Stimulated activated CD8-positive, alpha-beta memory T cell treated with anti-CD3 and anti-CD28 coated beads, Interleukin-12 subunit alpha, Interleukin-12 subunit beta, amount 100 ng/mL, for 24 hours (primary cell): ENCODE data around the gene GDI1.
"Not testable (repeated sequence)": the region's sequence is repeated elsewhere in the genome, so short reads cannot be mapped to it uniquely, and the experiment has no call there.

Source experiments
- DNase-seq: peaks from one replicate; pipeline ENCODE4 v3.0.0-alpha.2; 2020; ENCODE audit errors: extremely low read depth

GDI1 gene

DNA sequence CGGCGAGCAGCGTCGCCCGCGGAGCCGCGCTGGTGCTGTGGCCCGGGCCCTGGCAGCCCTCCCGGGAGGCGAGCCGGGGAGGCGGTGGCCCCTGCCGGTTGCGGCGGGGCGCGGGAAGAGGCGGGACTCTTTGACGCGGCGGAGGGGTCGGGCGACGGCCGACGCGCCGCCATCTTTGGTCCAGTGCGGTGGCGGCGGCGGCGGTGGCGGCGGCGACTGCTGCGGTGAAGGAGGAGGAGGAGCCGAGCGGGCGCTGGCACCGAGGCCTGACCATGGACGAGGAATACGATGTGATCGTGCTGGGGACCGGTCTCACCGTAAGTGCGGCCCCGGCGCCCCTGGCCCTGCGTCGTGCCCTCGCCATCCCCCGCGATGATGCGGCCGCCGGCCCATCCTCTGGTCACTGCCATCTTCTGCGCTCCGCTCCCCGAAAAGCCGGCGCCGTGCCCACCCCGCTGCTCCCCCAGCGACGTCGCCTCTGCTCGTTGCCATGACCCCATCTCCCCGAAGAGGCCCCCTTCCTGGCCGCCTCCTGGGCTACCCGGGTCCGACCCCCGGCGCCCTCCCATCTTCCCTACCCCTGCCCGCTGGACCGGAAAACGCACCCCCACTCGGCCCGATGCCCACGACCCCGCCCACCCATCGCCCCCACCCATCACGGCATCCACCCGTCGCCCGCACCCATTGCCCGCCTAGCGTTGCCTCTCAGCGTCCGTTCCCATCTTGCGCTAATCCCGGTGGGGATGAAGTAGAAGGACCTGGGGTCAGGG lies at the start of gene GDI1:
Gene GDI1 (plus strand): TSS at position 172 of the 770 bp plus-strand sequence. CDS start 101 bp downstream, at position 273.
- DNase-seq, result no peak

GRCh38 chrX:154388094-154388493 lies 48.9 kb upstream of the GDI1 start:
- not testable (repeated sequence) for DNase-seq

- not testable (repeated sequence) for DNase-seq
Observed at GRCh38 chrX:154388649-154389048, 48.3 kb upstream of the GDI1 start.

- DNase-seq, result not testable (repeated sequence)
Observed at GRCh38 chrX:154389812-154390747, 46.9 kb upstream of the GDI1 start.

DNA sequence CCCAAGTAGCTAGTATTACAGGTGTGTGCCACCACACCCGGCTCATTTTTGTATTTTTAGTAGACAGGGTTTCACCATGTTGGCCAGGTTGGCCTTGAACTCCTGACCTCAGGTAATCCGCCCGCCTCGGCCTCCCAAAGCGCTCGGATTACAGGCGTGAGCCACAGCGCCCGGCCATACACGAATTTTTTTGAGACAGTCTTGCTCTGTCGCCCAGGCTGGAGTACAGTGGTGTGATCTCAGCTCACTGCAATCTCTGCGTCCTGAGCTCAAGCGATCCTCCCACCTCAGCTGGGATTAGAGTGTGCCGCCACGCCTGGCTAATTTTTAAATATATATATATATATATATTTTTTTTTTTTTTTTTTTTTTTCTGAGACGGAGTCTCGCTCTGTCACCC lies 40.6 kb upstream of the GDI1 start:
- not testable (repeated sequence) for DNase-seq

- DNase-seq, result no peak
Observed at GRCh38 chrX:154396973-154397887, 39.7 kb upstream of the GDI1 start.

DNA sequence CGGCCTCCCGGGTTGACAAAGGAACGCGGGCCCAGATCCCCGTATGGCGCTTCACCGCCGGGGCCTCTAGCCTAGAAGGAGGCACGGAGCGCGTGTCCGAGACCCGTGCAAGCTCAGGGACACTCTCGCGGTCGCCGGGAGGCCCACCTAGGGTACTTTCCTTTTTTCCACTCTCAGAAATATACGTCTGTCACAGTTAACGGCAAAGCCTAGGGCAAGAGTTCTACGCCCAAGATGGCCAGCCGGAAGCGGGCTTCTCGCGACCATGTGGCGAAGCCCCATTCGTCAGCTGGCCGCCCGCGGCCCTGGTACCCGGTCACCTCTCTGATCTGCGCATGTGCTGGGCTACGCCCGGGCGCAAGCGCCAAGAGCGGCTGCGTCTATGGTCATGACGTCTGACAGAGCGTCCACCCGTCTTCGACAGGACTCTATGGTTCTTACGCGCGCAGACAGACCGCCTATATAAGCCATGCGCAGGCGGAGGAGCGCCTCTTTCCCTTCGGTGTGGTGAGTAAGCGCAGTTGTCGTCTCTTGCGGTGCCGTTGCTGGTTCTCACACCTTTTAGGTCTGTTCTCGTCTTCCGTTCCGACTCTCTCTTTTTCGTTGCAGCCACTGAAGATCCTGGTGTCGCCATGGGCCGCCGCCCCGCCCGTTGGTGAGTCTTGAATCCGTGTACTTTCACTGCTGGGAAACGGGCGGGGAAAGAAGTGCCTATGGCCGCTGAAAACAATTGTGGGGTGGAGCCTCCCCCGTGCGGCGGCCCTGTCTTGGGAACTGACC lies 38.9 kb upstream of the GDI1 start, which contains the start of gene RPL10:
Gene RPL10 (plus strand): TSS at position 490 of the 780 bp plus-strand sequence. CDS start 143 bp downstream, at position 633.
- DNase-seq, result peak; percentile 79

- no peak for DNase-seq
Observed at GRCh38 chrX:154398668-154399526, 38.1 kb upstream of the GDI1 start.

DNA sequence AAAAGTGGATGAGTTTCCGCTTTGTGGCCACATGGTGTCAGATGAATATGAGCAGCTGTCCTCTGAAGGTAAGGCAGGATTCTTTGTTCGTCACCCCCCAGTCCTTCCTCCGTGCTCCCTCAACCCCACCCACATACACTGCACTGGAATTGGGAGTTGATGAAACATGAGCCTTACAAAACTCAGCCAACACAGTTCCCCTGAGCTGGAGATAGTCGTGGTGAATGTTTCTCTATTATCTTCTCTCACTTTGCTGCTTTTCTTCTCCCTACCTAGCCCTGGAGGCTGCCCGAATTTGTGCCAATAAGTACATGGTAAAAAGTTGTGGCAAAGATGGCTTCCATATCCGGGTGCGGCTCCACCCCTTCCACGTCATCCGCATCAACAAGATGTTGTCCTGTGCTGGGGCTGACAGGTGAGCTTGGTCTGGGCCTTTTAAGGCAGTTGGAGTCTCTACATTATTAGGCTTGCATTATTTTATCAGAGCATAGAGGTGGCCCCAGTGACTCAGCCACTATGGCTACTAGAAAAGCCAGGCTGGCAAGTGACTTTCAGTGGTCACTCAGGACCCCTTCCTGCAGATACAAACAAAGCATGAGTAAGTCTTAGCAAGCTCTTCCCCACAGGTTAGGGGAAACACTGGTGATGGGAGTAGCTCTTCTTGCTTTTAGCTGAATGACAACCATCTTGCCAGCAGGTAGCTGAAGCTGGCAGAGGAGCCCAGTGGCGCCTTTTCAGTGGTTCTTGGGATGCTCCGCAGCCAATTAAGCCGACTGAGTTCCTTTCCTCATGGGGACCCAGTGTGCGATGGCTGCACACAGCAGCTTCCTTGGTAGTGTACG lies 37.2 kb upstream of the GDI1 start:
- no peak for DNase-seq

DNA sequence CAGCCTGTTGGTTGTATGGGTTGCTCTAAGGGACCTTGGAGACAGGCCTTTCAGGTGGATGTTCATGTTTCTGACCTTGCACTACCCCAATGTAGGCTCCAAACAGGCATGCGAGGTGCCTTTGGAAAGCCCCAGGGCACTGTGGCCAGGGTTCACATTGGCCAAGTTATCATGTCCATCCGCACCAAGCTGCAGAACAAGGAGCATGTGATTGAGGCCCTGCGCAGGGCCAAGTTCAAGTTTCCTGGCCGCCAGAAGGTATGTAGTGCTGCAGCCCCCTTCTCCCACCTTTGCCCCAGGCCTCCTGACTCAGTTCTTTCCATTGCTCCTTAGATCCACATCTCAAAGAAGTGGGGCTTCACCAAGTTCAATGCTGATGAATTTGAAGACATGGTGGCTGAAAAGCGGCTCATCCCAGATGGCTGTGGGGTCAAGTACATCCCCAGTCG lies 36.6 kb upstream of the GDI1 start:
- not testable (repeated sequence) for DNase-seq

DNA sequence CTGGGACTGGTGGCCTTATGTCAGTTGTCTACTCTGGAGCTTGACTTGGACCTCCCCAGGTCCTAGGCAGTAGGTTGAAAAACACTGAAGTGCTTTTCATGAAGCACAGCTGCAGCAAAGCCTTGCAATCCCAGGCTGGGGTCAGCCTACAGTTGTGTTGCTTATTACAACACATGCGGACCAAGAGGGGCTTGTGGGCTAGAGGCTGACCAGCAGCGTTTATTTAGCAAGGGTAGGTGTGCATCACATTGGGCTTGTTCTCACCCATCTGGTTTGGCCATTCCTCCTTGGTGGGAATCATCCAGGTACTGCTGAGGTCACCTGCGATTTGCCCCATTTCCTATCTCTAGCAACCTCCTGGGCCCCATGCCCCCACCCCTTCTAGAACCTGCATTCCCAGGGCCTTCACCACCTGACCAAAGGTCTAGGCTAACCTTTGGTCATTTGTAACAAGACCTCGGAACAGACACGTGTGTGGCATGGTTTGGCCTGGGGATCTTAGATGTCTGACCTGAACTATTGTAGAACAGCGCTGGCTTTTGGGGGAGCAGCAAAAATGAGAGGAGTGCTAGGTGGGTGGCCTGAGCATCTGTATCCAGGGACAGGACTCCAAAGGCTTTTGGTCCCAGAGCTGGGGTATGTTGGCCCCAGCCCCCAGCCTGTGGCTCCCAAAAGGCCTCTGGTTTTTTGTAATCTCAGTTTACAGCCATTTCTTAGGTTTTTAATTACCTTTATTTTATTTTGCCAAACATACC lies 35.7 kb upstream of the GDI1 start:
- DNase-seq, result no peak

DNA sequence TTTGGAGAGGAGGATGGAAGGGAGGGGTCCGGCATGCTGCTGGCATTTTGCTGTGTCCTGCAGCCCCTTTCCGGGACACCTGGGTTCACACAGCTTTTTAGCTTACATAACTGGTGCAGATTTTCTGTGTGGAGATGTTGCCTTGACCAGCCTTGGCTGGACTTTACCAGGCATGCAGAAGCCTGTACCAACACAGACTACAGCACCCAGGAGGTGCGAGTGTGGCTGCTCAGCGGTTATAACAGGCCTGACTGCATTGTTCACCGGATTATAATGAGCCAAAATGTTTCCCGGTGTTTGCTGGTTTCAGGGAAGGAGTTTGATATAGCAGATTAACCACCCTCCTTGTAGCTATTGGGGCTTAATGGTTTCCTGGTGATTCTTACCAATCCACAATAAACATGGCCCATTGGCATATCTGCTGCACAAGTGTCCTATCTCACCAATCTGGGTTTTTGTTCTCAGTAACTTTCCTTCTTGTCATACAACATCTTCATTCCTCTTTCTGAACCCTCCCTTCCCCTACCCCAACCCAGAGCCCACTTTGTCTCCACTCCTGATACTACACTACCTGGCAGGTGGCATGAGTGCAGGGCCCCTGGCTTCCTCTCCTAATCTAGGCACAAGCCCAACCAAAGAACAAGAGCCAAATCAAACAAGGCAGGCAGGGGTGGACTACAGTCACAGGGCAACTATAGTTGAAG lies 34.9 kb upstream of the GDI1 start:
- DNase-seq, result no peak

DNA sequence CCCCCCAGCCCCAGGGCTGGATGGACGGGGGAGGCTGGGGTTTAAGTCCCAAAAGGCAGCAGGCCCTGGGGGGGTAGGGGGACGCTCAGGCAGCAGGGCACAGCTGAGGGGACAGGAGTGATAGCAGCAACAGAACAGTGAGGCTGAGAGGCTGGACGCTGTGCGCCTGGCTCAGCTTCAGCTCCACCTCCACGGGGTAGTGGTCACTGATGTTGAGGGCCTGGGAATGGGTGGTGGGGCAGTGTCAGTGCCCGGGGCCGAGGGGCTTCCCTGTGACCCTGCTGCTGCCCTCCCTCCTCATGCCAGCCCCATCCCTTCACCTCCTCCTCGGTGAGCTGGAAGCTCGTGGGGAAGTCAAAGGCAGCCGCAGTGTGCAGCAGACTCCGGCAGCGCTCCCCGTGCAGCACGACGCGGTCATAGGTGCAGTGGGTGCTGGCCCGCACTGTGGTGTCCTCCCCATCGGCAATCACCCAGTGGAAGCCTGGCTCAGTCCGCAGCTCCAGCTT lies 34.3 kb upstream of the GDI1 start:
- DNase-seq, result no peak

DNA sequence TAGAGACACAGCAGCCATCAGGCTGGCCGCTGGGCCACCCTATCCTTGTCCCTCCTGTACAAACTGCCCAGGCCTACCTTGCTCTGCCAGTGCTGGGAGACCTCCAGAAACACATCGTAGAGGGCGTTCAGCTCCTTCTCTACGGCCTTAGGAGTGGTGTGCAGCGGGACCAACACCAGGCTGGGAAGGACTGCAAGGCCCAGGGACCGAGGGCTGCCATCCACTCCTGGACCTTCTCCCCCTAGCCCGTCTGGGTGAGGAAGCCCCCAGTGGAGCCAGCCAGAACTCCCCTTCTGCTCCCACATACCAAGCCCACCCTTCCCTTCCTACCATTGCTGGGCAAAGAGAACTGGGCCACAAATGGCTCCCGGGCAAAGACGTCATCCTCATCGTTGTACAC lies 33.8 kb upstream of the GDI1 start:
- DNase-seq, result no peak

DNA sequence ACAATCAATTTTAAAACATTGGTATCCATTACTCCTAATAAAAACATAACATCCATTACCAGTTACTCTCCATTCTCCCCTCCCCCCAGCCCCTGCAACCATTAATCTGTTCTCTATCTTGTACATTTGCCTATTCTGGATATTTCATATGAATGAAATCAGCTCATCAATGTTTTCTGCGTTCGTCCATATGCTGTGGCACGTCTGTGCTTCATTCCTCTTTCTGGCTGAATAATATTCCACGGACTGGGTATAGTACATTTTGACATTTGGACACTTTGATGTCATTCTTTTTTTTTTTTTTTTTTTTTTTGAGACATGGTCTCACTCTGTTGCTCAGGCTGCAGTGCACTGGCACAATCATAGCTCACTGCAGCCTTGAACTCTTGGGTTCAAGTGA lies 33.1 kb upstream of the GDI1 start:
- DNase-seq, result no peak

DNA sequence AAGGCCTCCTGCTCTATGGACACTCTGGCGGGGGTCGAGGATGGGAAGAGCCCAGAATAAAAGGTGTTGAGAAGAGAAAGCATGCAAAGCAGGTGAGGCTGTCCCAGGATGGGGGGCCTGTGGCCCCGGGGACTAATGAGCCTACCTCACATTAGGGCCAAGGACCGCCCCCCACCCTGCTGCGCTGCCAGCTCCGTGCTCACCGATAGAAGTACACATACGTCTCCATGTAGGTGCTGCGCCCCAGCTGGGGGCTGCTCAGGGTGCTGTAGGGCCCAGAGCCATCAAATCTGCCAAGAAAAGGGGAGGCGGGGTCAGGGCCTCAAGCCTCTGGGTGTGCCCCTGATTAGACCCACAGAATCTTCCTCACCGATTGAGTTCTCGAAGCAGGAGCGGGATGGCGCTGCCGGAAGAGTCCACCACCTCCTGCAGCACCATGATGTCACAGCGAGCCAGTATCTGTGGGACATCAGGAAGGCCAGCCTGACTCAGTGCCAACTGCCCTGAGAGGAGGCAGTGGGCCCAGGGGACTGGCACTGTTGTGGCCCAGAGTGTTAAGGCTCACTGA lies 32.2 kb upstream of the GDI1 start:
- no peak for DNase-seq
